GM23338 (cell line): Measurements from ENCODE around the gene SOAT1. TPM values are rescaled to one million over a fixed set of nuclear protein-coding genes. Genes with fewer than 3 reads are reported as not detected.

ENCODE experiments used
- ATAC-seq: fragments of 200-7000 bp; cut with Tn5 transposase; 3 replicates; pipeline ENCODE4 v1.9.1; 2020
- DNase-seq: peaks from one replicate; pipeline ENCODE4 v3.0.0-alpha.2; 2015; ENCODE audit warnings: low spot score
- H2AFZ ChIP-seq: fragments of 200-600 bp; sonication (generic); 2 replicates; pipeline ENCODE4 v1.8.0; 2016; ENCODE audit warnings: antibody characterized with exemption, mild to moderate bottlenecking, moderate library complexity
- H3F3A ChIP-seq: fragments of 200-600 bp; sonication (generic); replicated peaks from 2 replicates; pipeline ENCODE4 v1.8.0; 2017; ENCODE audit warnings: antibody characterized with exemption, mixed run types, low read depth
- H3K27ac ChIP-seq: fragments of 200-600 bp; sonication (generic); 2 replicates; pipeline ENCODE4 v1.6.1; 2016; ENCODE audit warnings: low read depth
- H3K27me3 ChIP-seq: fragments of 200-600 bp; sonication (generic); 2 replicates; pipeline ENCODE4 v1.8.0; 2016; ENCODE audit warnings: mild to moderate bottlenecking, mixed run types, moderate library complexity; ENCODE audit not compliant: insufficient read depth
- H3K36me3 ChIP-seq: fragments of 200-600 bp; sonication (generic); 2 replicates; pipeline ENCODE4 v1.8.0; 2016; ENCODE audit warnings: mild to moderate bottlenecking; ENCODE audit not compliant: insufficient read depth
- H3K4me1 ChIP-seq: fragments of 200-600 bp; sonication (generic); 2 replicates; pipeline ENCODE4 v1.8.0; 2016; ENCODE audit warnings: mild to moderate bottlenecking, moderate library complexity; ENCODE audit not compliant: insufficient read depth
- H3K4me2 ChIP-seq: fragments of 200-600 bp; sonication (generic); 2 replicates; pipeline ENCODE4 v1.7.1; 2017; ENCODE audit warnings: mixed run types
- H3K4me3 ChIP-seq: fragments of 200-600 bp; sonication (generic); 2 replicates; pipeline ENCODE4 v1.6.1; 2016; ENCODE audit warnings: mixed run types
- H3K79me2 ChIP-seq: fragments of 200-600 bp; sonication (generic); replicated peaks from 2 replicates; pipeline ENCODE4 v1.8.0; 2017; ENCODE audit warnings: mild to moderate bottlenecking; ENCODE audit not compliant: insufficient read depth
- H3K9me2 ChIP-seq: fragments of 200-600 bp; sonication (generic); 2 replicates; pipeline ENCODE4 v1.8.0; 2017; ENCODE audit not compliant: insufficient read depth
- H4K20me1 ChIP-seq: fragments of 200-600 bp; sonication (generic); replicated peaks from 2 replicates; pipeline ENCODE4 v1.8.0; 2017; ENCODE audit warnings: mild to moderate bottlenecking; ENCODE audit not compliant: insufficient read depth
- H3K27ac Mint-ChIP-seq: 2 replicates; pipeline ENCODE4 v1.8.0; 2020; ENCODE audit warnings: inconsistent platforms, mild to moderate bottlenecking, moderate library complexity, mixed read lengths
- H3K27me3 Mint-ChIP-seq: 3 replicates; pipeline ENCODE4 v1.8.0; 2022; ENCODE audit warnings: low read depth, mild to moderate bottlenecking, moderate library complexity, mixed read lengths, inconsistent platforms; ENCODE audit not compliant: insufficient read depth, poor library complexity
- H3K36me3 Mint-ChIP-seq: 3 replicates; pipeline ENCODE4 v1.8.0; 2021; ENCODE audit warnings: low read depth, mild to moderate bottlenecking, inconsistent platforms, moderate library complexity, mixed read lengths
- H3K4me1 Mint-ChIP-seq: 3 replicates; pipeline ENCODE4 v1.8.0; 2020; ENCODE audit warnings: mild to moderate bottlenecking, inconsistent platforms, mixed read lengths
- H3K4me3 Mint-ChIP-seq: 3 replicates; pipeline ENCODE4 v1.8.0; 2021; ENCODE audit warnings: moderate library complexity, mild to moderate bottlenecking, inconsistent platforms, mixed read lengths
- H3K9me3 Mint-ChIP-seq: 3 replicates; pipeline ENCODE4 v1.8.0; 2020; ENCODE audit warnings: moderate library complexity, mild to moderate bottlenecking, inconsistent platforms, mixed read lengths
- CREB1 ChIP-seq: fragments of 250-450 bp; sonication (Bioruptor Pico); IDR thresholded peaks from 2 replicates; pipeline ENCODE4 v1.5.0; 2020; ENCODE audit warnings: low read depth, mild to moderate bottlenecking, moderate library complexity
- EZH2phosphoT487 ChIP-seq: fragments of 200-600 bp; sonication (generic); IDR thresholded peaks from one replicate; pipeline ENCODE4 v1.8.1; 2018; ENCODE audit warnings: antibody characterized with exemption; ENCODE audit not compliant: unreplicated experiment
- NANOG ChIP-seq: IDR thresholded peaks from 2 replicates; pipeline ENCODE4 v1.6.1; 2016; ENCODE audit warnings: antibody characterized with exemption, borderline replicate concordance
- ZNF114 ChIP-seq: fragments of 250-450 bp; sonication (Bioruptor Pico); IDR thresholded peaks from 2 replicates; pipeline ENCODE4 v1.5.0; 2020; ENCODE audit warnings: mild to moderate bottlenecking, moderate library complexity
- ZNF462 ChIP-seq: fragments of 250-450 bp; sonication (Bioruptor Pico); IDR thresholded peaks from 2 replicates; pipeline ENCODE4 v1.5.0; 2020; ENCODE audit warnings: mild to moderate bottlenecking, moderate library complexity
- polyA plus RNA-seq: library from polyadenylated mRNA; unstranded; fragments of >200 nt; fragmentation: Nextera tagmentation; extraction: Ambion mirVana; gene quantifications from 2 replicates; pipeline ENCODE4 v1.2.1, GENCODE V29; 2016
- total RNA-seq: library from RNA; depleted of rRNA; stranded (reverse); fragments of >200 nt; shearing (Covaris generic); gene quantifications from 2 replicates; pipeline ENCODE4 v1.2.3, GENCODE V29; 2014
- TF ChIP-seq, protein P1 (sequence below): IDR thresholded peaks from 2 replicates; pipeline ENCODE4 v1.6.1; 2016; ENCODE audit warnings: antibody characterized with exemption
- TF ChIP-seq, protein P2 (sequence below): IDR thresholded peaks from one replicate; pipeline ENCODE4 v1.6.1; 2018; ENCODE audit warnings: antibody characterized with exemption; ENCODE audit not compliant: unreplicated experiment

The SOAT1 gene
- total and polyA plus RNA-seq, 2 experiments from 2014 or later = 1.3 to 2.6 TPM

- TF ChIP-seq, protein P1, sequence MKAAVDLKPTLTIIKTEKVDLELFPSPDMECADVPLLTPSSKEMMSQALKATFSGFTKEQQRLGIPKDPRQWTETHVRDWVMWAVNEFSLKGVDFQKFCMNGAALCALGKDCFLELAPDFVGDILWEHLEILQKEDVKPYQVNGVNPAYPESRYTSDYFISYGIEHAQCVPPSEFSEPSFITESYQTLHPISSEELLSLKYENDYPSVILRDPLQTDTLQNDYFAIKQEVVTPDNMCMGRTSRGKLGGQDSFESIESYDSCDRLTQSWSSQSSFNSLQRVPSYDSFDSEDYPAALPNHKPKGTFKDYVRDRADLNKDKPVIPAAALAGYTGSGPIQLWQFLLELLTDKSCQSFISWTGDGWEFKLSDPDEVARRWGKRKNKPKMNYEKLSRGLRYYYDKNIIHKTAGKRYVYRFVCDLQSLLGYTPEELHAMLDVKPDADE = no peak
- TF ChIP-seq, protein P2, sequence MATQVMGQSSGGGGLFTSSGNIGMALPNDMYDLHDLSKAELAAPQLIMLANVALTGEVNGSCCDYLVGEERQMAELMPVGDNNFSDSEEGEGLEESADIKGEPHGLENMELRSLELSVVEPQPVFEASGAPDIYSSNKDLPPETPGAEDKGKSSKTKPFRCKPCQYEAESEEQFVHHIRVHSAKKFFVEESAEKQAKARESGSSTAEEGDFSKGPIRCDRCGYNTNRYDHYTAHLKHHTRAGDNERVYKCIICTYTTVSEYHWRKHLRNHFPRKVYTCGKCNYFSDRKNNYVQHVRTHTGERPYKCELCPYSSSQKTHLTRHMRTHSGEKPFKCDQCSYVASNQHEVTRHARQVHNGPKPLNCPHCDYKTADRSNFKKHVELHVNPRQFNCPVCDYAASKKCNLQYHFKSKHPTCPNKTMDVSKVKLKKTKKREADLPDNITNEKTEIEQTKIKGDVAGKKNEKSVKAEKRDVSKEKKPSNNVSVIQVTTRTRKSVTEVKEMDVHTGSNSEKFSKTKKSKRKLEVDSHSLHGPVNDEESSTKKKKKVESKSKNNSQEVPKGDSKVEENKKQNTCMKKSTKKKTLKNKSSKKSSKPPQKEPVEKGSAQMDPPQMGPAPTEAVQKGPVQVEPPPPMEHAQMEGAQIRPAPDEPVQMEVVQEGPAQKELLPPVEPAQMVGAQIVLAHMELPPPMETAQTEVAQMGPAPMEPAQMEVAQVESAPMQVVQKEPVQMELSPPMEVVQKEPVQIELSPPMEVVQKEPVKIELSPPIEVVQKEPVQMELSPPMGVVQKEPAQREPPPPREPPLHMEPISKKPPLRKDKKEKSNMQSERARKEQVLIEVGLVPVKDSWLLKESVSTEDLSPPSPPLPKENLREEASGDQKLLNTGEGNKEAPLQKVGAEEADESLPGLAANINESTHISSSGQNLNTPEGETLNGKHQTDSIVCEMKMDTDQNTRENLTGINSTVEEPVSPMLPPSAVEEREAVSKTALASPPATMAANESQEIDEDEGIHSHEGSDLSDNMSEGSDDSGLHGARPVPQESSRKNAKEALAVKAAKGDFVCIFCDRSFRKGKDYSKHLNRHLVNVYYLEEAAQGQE = no peak
- TF ChIP-seq CREB1 (CRISPR knock-in tag) = no peak
- no peak for TF ChIP-seq EZH2phosphoT487
These were observed 41.0 kb upstream of the SOAT1 start (continued) for GRCh38 chr1:179252606-179253005.

DNA sequence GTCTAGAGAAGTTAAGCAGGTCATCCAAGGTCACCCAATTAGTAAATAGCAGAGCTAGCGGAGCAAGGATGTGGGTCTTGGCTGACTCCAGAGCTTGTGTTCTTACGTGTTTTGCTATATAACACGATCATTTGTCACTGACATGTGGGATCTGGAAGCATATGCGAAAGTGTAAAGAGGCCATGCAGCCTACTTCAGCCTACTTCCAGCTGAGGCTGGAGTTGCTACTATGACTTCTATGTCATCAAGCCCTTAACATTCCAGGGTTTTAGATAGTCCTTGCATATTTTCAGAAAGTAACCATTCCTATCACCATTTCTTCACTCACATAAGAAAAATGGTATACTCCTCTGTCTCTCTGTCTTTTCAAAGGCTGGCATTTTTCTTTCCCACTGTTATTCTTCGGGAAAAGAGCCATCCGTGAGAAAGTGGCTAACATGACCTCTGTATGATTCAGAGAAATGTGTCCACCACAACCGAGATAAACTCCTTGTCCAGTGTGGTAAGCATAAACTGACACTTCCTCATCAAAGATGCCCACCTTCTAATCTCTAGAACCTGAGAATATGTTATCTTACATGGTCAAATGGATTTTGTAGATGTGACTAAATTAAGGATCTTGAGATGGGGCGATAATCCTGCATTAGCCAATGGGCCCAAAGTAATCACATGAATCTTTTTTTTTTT lies 40.2 kb upstream of the SOAT1 start:
- Mint-ChIP-seq H3K9me3 (no peaks in the 10 kb centered on the region), H3K27me3 (peaks cover 2% of the 10 kb centered on the region), H3K4me1 (no peaks in the 10 kb centered on the region), H3K4me3 (no peak overlapping the region), H3K36me3 (no peaks in the 10 kb centered on the region), H3K27ac (no peak overlapping the region)
- no peaks in the 10 kb centered on the region for H3K36me3 ChIP-seq
- no peaks in the 10 kb centered on the region for H3F3A ChIP-seq
- TF ChIP-seq ZNF114 (CRISPR knock-in tag) = no peak
- TF ChIP-seq, protein P1 = no peak
- TF ChIP-seq, protein P2 = no peak
- TF ChIP-seq NANOG = no peak
- no peak for TF ChIP-seq CREB1 (CRISPR knock-in tag)
- no peak for TF ChIP-seq ZNF462 (CRISPR knock-in tag)
- H3K79me2 ChIP-seq = no peaks in the 10 kb centered on the region
- H2AFZ ChIP-seq = no peak overlapping the region
- ATAC-seq = no peak
- DNase-seq = no peak
- no peak overlapping the region for H3K4me2 ChIP-seq
- H3K27me3 ChIP-seq = no peaks in the 10 kb centered on the region
- H3K4me3 ChIP-seq = no peak overlapping the region
- H3K4me1 ChIP-seq = no peaks in the 10 kb centered on the region
- no peaks in the 10 kb centered on the region for H3K9me2 ChIP-seq
- no peak overlapping the region for H3K27ac ChIP-seq
- H4K20me1 ChIP-seq = no peaks in the 10 kb centered on the region
